ENCODE data around the gene CYP17A1. TPM values are rescaled to one million over a fixed set of nuclear protein-coding genes. Genes with fewer than 3 reads are reported as not detected.

CYP17A1 gene
- total and polyA plus RNA-seq, 10 of the 15 experiments (the other 5 are each of a cell fraction or from before 2014, with no cell fraction given), result 2.1 TPM; not detected in 9

DNA sequence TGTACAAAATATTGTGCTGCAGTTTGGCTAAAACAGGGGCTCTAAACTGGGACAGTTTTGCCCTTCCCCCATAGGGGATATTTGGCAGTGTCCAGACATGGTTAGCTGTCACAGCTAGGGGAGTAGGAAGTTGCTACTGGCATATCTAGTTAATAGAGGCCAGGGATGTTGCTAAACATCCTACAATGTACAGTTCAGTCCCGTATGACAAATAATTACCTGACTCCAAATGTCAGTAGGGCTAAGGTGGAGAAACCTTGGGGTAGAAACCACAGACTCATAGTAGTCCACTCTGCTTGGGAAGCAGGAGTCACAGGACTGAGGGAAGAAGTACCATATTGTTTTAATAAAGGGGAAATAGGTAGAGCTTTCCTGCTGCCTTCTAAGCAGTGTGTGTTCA, 53.6 kb downstream of the CYP17A1 start:
- Histone ChIP-seq H3K4me1 (ENCODE audit: control insufficient read depth, insufficient read depth, low read length) (no peaks in the 10 kb centered on the region), H3K79me2 (ENCODE audit: control insufficient read depth, insufficient read depth, low read length) (no peaks in the 10 kb centered on the region; the same call in none of the 2 replicates), H3K4me2 (ENCODE audit: control insufficient read depth, insufficient read depth) (no peak overlapping the region), H3K9ac (ENCODE audit: control insufficient read depth, insufficient read depth, low read length) (no peak overlapping the region), H3K4me3 (no peak overlapping the region), H3K27me3 (replicated peaks in 1 of 2; ENCODE audit: control insufficient read depth in 2 of 2, insufficient read depth in 2 of 2, low read length in 1 of 2) (no peaks in the 10 kb centered on the region), H2AFZ (ENCODE audit: control insufficient read depth, low read depth, low read length) (no peak overlapping the region), H3K9me3 (replicated peaks; ENCODE audit: control insufficient read depth, insufficient read depth, low read length) (no peaks in the 10 kb centered on the region), H4K20me1 (ENCODE audit: control insufficient read depth, insufficient read depth) (no peaks in the 10 kb centered on the region), H3K36me3 (ENCODE audit: control insufficient read depth in 2 of 2, insufficient read depth in 2 of 2, low read length in 1 of 2) (peaks cover 0 to 4% of the 10 kb centered on the region in 2 experiments; a peak in 1 of 4 replicates), H3K27ac (ENCODE audit: control insufficient read depth, insufficient read depth) (no peak overlapping the region)
- ChIA-PET CTCF (no interaction called here), RAD21 (ENCODE audit: unreplicated experiment) (no interaction called here), POLR2A (interaction anchor here (0.6 kb wide), 1 partner anchor 707 kb away, joined by 3 read pairs; no protein-coding TSS in a partner anchor), SMC1A (ENCODE audit: uncharacterized antibody, unreplicated experiment) (interaction anchor here (0.7 to 1.1 kb wide), 2 partner anchors 31 to 285 kb away, joined by 3 read pairs; no protein-coding TSS in a partner anchor)
- BruUV-seq (replicated peaks), result no TSS peak
- ATAC-seq (no peak), DNase-seq (ENCODE audit: low read depth, low spot score) (no peak), FAIRE-seq (no peak)
- in situ Hi-C loops (cut with MboI), result no loop called here
- intact Hi-C loops (cut with micrococcal nuclease; ENCODE audit: unreplicated experiment), result no loop called here
- WGBS (ENCODE audit: insufficient coverage, insufficient replicate concordance, low lambda C conversion rate, missing lambda C conversion rate), result 94% methylated on average over 1 of the region's 1 CpG
- TF ChIP-seq SMAD1 (IDR thresholded peaks at IDR 0.05; ENCODE audit: low read depth, partially characterized antibody) (no peak), SPI1 (IDR thresholded peaks at IDR 0.05; ENCODE audit: borderline replicate concordance, insufficient read depth, low read depth, low read length) (no peak), SRF (IDR thresholded peaks at IDR 0.05; ENCODE audit: low read depth in 2 of 2, low read length in 2 of 2) (no peak), TCF3 (IDR thresholded peaks at IDR 0.05; ENCODE audit: borderline replicate concordance, insufficient read depth, low read depth, low read length) (no peak), SMAD5 (IDR thresholded peaks at IDR 0.05; ENCODE audit: low read depth) (no peak), GABPA (IDR thresholded peaks at IDR 0.05; ENCODE audit: low read depth) (no peak)
- TF ChIP-seq, protein P1, sequence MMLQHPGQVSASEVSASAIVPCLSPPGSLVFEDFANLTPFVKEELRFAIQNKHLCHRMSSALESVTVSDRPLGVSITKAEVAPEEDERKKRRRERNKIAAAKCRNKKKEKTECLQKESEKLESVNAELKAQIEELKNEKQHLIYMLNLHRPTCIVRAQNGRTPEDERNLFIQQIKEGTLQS (IDR thresholded peaks at IDR 0.05; ENCODE audit: borderline replicate concordance, extremely low read depth, low read depth, low read length), result no peak
- TF ChIP-seq, protein P2, sequence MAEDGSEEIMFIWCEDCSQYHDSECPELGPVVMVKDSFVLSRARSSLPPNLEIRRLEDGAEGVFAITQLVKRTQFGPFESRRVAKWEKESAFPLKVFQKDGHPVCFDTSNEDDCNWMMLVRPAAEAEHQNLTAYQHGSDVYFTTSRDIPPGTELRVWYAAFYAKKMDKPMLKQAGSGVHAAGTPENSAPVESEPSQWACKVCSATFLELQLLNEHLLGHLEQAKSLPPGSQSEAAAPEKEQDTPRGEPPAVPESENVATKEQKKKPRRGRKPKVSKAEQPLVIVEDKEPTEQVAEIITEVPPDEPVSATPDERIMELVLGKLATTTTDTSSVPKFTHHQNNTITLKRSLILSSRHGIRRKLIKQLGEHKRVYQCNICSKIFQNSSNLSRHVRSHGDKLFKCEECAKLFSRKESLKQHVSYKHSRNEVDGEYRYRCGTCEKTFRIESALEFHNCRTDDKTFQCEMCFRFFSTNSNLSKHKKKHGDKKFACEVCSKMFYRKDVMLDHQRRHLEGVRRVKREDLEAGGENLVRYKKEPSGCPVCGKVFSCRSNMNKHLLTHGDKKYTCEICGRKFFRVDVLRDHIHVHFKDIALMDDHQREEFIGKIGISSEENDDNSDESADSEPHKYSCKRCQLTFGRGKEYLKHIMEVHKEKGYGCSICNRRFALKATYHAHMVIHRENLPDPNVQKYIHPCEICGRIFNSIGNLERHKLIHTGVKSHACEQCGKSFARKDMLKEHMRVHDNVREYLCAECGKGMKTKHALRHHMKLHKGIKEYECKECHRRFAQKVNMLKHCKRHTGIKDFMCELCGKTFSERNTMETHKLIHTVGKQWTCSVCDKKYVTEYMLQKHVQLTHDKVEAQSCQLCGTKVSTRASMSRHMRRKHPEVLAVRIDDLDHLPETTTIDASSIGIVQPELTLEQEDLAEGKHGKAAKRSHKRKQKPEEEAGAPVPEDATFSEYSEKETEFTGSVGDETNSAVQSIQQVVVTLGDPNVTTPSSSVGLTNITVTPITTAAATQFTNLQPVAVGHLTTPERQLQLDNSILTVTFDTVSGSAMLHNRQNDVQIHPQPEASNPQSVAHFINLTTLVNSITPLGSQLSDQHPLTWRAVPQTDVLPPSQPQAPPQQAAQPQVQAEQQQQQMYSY (CRISPR knock-in tag; IDR thresholded peaks at IDR 0.05), result no peak
- TF ChIP-seq, protein P3, sequence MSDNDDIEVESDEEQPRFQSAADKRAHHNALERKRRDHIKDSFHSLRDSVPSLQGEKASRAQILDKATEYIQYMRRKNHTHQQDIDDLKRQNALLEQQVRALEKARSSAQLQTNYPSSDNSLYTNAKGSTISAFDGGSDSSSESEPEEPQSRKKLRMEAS (IDR thresholded peaks at IDR 0.05; ENCODE audit: low read depth, low read length), result no peak
- TF ChIP-seq, protein P4, sequence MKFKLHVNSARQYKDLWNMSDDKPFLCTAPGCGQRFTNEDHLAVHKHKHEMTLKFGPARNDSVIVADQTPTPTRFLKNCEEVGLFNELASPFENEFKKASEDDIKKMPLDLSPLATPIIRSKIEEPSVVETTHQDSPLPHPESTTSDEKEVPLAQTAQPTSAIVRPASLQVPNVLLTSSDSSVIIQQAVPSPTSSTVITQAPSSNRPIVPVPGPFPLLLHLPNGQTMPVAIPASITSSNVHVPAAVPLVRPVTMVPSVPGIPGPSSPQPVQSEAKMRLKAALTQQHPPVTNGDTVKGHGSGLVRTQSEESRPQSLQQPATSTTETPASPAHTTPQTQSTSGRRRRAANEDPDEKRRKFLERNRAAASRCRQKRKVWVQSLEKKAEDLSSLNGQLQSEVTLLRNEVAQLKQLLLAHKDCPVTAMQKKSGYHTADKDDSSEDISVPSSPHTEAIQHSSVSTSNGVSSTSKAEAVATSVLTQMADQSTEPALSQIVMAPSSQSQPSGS (IDR thresholded peaks at IDR 0.05; ENCODE audit: low read length), result no peak
- TF ChIP-seq, protein P5, sequence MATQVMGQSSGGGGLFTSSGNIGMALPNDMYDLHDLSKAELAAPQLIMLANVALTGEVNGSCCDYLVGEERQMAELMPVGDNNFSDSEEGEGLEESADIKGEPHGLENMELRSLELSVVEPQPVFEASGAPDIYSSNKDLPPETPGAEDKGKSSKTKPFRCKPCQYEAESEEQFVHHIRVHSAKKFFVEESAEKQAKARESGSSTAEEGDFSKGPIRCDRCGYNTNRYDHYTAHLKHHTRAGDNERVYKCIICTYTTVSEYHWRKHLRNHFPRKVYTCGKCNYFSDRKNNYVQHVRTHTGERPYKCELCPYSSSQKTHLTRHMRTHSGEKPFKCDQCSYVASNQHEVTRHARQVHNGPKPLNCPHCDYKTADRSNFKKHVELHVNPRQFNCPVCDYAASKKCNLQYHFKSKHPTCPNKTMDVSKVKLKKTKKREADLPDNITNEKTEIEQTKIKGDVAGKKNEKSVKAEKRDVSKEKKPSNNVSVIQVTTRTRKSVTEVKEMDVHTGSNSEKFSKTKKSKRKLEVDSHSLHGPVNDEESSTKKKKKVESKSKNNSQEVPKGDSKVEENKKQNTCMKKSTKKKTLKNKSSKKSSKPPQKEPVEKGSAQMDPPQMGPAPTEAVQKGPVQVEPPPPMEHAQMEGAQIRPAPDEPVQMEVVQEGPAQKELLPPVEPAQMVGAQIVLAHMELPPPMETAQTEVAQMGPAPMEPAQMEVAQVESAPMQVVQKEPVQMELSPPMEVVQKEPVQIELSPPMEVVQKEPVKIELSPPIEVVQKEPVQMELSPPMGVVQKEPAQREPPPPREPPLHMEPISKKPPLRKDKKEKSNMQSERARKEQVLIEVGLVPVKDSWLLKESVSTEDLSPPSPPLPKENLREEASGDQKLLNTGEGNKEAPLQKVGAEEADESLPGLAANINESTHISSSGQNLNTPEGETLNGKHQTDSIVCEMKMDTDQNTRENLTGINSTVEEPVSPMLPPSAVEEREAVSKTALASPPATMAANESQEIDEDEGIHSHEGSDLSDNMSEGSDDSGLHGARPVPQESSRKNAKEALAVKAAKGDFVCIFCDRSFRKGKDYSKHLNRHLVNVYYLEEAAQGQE (IDR thresholded peaks at IDR 0.05; ENCODE audit: low read depth, low read length), result no peak

Data from GM12878 (cell line).